K562 (cell line): ENCODE measurements around the gene IRX1. TPM values are rescaled to one million over a fixed set of nuclear protein-coding genes. Genes with fewer than 3 reads are reported as not detected.

Experiments used
- ATAC-seq: fragments of 200-7000 bp; cut with Tn5 transposase; 3 replicates; pipeline ENCODE4 v1.9.1; 2020; ENCODE audit warnings: moderate library complexity
- BruUV-seq: library from RNA; stranded (reverse); fragments of 400-500 nt; replicated peaks from 2 replicates; lab custom pipeline; 2021; lab: Mats Ljungman, UMichigan
- CTCF ChIA-PET: fragments of 300-600 bp; formaldehyde crosslinking; extraction: SDS; loops from one replicate; lab custom pipeline; 2021; ENCODE audit warnings: low intra/inter-chr PET ratio; lab: Yijun Ruan, JAX
- POLR2A ChIA-PET: fragments of 300-600, 350-650 bp; sonication (Branson Sonifier 250); formaldehyde crosslinking; extraction: SDS; loops from one replicate; lab custom pipeline; 2021; ENCODE audit warnings: antibody characterized with exemption, inconsistent platforms; lab: Yijun Ruan, JAX
- DNase-seq, 4 experiments: peaks; one replicate each; pipeline versions ENCODE4 v3.0.0 to v3.0.0-alpha.2; 2011 to 2018; ENCODE audit warnings: low spot score in 3 of 4, mixed read lengths in 3 of 4; ENCODE audit errors: extremely low read depth in 1 of 4
- FAIRE-seq: peaks from 2 replicates; lab custom pipeline; 2011; peaks lifted over from hg19 to GRCh38; lab: Jason Lieb, UNC
- H2AFZ ChIP-seq: 2 replicates; pipeline ENCODE4 v1.6.0; 2011; ENCODE audit warnings: low read depth, low read length, control low read depth, inconsistent platforms
- H3K27ac ChIP-seq: fragments of 200-600 bp; 3 replicates; pipeline ENCODE4 v1.8.0; 2011; ENCODE audit warnings: low read depth, mild to moderate bottlenecking, control low read depth, inconsistent platforms, low read length, moderate library complexity, mixed read lengths; ENCODE audit errors: extremely low read depth
- H3K27me3 ChIP-seq, 2 experiments: fragments of 300-600 bp in 1 of 2; 2 replicates in 1 of 2; 3 replicates in 1 of 2; pipeline versions ENCODE4 v1.6.0 to v1.8.0; 2011; ENCODE audit warnings: inconsistent platforms in 2 of 2, low read length in 2 of 2, mild to moderate bottlenecking in 1 of 2, mixed read lengths in 1 of 2, moderate library complexity in 1 of 2; ENCODE audit not compliant: control insufficient read depth in 2 of 2, insufficient read depth in 2 of 2
- H3K36me3 ChIP-seq: fragments of 300-600 bp; 3 replicates; pipeline ENCODE4 v1.8.0; 2011; ENCODE audit warnings: mild to moderate bottlenecking, low read length, inconsistent platforms; ENCODE audit not compliant: control insufficient read depth, insufficient read depth
- H3K4me1 ChIP-seq, 2 experiments: fragments of 200-600 bp in 1 of 2; replicated peaks in 1 of 2; 2 replicates in 1 of 2; 3 replicates in 1 of 2; pipeline versions ENCODE4 v1.5.1 to v1.8.0; 2011; ENCODE audit warnings: inconsistent platforms in 2 of 2, low read length in 2 of 2, mild to moderate bottlenecking in 1 of 2, mixed read lengths in 1 of 2, moderate library complexity in 1 of 2; ENCODE audit not compliant: control insufficient read depth in 2 of 2, insufficient read depth in 2 of 2
- H3K4me2 ChIP-seq: 2 replicates; pipeline ENCODE4 v1.6.1; 2011; ENCODE audit warnings: low read length, control low read depth, inconsistent platforms, mixed read lengths; ENCODE audit not compliant: insufficient read depth
- H3K4me3 ChIP-seq: fragments of 200-600 bp; sonication (generic), shearing (Covaris generic); 2 replicates; pipeline ENCODE4 v1.5.1; 2016; ENCODE audit warnings: control low read depth, inconsistent platforms
- H3K79me2 ChIP-seq: fragments of 200-600 bp; 3 replicates; pipeline ENCODE4 v1.8.0; 2011; ENCODE audit warnings: low read length, inconsistent platforms; ENCODE audit not compliant: control insufficient read depth, insufficient read depth
- H3K9ac ChIP-seq, 2 experiments: 2 replicates each; pipeline versions ENCODE4 v1.6.0 to v1.6.1; 2011; ENCODE audit warnings: low read depth in 2 of 2, low read length in 2 of 2, control low read depth in 1 of 2, inconsistent platforms in 1 of 2, mild to moderate bottlenecking in 1 of 2, mixed read lengths in 1 of 2; ENCODE audit not compliant: insufficient read depth in 1 of 2
- H3K9me1 ChIP-seq: one replicate; pipeline ENCODE4 v1.6.0; 2011; ENCODE audit warnings: inconsistent platforms, mild to moderate bottlenecking, low read length, moderate library complexity; ENCODE audit not compliant: control insufficient read depth, insufficient read depth
- H3K9me3 ChIP-seq: replicated peaks from 2 replicates; pipeline ENCODE4 v1.5.1; 2011; ENCODE audit warnings: low read depth, low read length, inconsistent platforms; ENCODE audit not compliant: control insufficient read depth, insufficient read depth
- H4K20me1 ChIP-seq: replicated peaks from 2 replicates; pipeline ENCODE4 v1.6.1; 2011; ENCODE audit warnings: low read length, inconsistent platforms, mixed read lengths; ENCODE audit not compliant: control insufficient read depth, insufficient read depth
- AFF4 ChIP-seq: sonication (generic); formaldehyde crosslinking; IDR thresholded peaks from 2 replicates; pipeline ENCODE4 v1.8.0; 2023; ENCODE audit warnings: mild to moderate bottlenecking, missing genetic modification reagents
- CBX5 ChIP-seq: IDR thresholded peaks from 2 replicates; pipeline ENCODE4 v1.6.1; 2014; ENCODE audit warnings: low read depth, borderline replicate concordance
- CEBPG ChIP-seq, 3 experiments: fragments of 200-800 bp in 1 of 3; sonication (Bioruptor generic) in 1 of 3; sonication (generic) in 1 of 3; formaldehyde crosslinking in 1 of 3; IDR thresholded peaks in 2 of 3; conservative IDR thresholded peaks in 1 of 3; 2 replicates each; pipeline versions ENCODE4 v1.6.1 to v1.8.0; 2016 to 2022; ENCODE audit warnings: missing compliant biosample characterization in 2 of 3, missing genetic modification characterization in 2 of 3, mild to moderate bottlenecking in 1 of 3, missing genetic modification reagents in 1 of 3
- EP300 ChIP-seq: IDR thresholded peaks from 2 replicates; pipeline ENCODE4 v1.6.1; 2012; ENCODE audit warnings: low read length, improper control_type of control experiment
- GATA2 ChIP-seq: sonication (generic); formaldehyde crosslinking; IDR thresholded peaks from 2 replicates; pipeline ENCODE4 v1.4.0; 2020; ENCODE audit warnings: mild to moderate bottlenecking, missing genetic modification reagents
- GATAD2B ChIP-seq: fragments of 450-650 bp; IDR thresholded peaks from 2 replicates; pipeline ENCODE4 v1.6.1; 2017; ENCODE audit warnings: mild to moderate bottlenecking, borderline replicate concordance
- NR0B1 ChIP-seq: fragments of 450-650 bp; IDR thresholded peaks from one replicate; pipeline ENCODE4 v1.6.1; 2018; ENCODE audit warnings: mild to moderate bottlenecking, moderate library complexity; ENCODE audit not compliant: partially characterized antibody
- NR2F6 ChIP-seq: fragments of 450-650 bp; formaldehyde crosslinking; IDR thresholded peaks from 2 replicates; pipeline ENCODE4 v1.4.0; 2020; ENCODE audit warnings: mild to moderate bottlenecking
- ZFP30 ChIP-seq: fragments of 250-450 bp; sonication (Bioruptor Pico); IDR thresholded peaks from 2 replicates; pipeline ENCODE4 v1.8.0; 2022; ENCODE audit warnings: moderate library complexity, mild to moderate bottlenecking, inconsistent platforms, borderline replicate concordance
- ZNF311 ChIP-seq: fragments of 250-450 bp; sonication (Bioruptor Pico); IDR thresholded peaks from 2 replicates; pipeline ENCODE4 v1.4.0; 2020; ENCODE audit warnings: mild to moderate bottlenecking, moderate library complexity
- WGBS: fragments of 100-300 bp; shearing (Covaris generic); methylation state at CpG from one replicate; pipeline ENCODE4 v1.1.6; 2016; ENCODE audit warnings: low coverage, mixed read lengths; ENCODE audit not compliant: insufficient coverage; ENCODE audit errors: missing lambda C conversion rate; 5-methylcytosine and 5-hydroxymethylcytosine counted together
- in situ Hi-C: fragments of 300-500 bp; cut with MboI; formaldehyde crosslinking; loops from 4 replicates; pipeline ENCODE4 v1.15.0; 2018; ENCODE audit warnings: inconsistent platforms, mixed read lengths
- intact Hi-C: fragments of 100-400 bp; cut with micrococcal nuclease; formaldehyde crosslinking; loops from 2 replicates; pipeline ENCODE4 v1.14.2; 2022
- polyA plus RNA-seq, 8 experiments: library from polyadenylated mRNA; depleted of rRNA in 4 of 8; stranded (reverse) in 5 of 8; unstranded in 3 of 8; fragments of >200 nt; fragmentation: Nextera tagmentation in 2 of 8; fragmentation: Illumina TruSeq in 1 of 8; extraction: Ambion mirVana in 2 of 8; extraction: Trizol in 1 of 8; gene quantifications; 2 replicates each; pipeline versions ENCODE4 v1.2.1 to v1.2.3, GENCODE V29; 2011 to 2014; ENCODE audit warnings: inconsistent platforms in 1 of 8, missing spikeins in 1 of 8
- total RNA-seq, 7 experiments: library from RNA; depleted of rRNA in 6 of 7; stranded (reverse); fragments of >200 nt in 6 of 7; fragmentation: Illumina TruSeq in 2 of 7; extraction: Trizol in 2 of 7; gene quantifications; 2 replicates each; pipeline versions ENCODE4 v1.2.1 to v1.2.3, GENCODE V29; 2011 to 2021; ENCODE audit warnings: low replicate concordance in 1 of 7
- TF ChIP-seq, protein P1 (sequence below), 2 experiments: fragments of 450-650 bp; IDR thresholded peaks; 2 replicates each; pipeline ENCODE4 v1.6.1; 2018; ENCODE audit warnings: mild to moderate bottlenecking in 2 of 2, low read depth in 1 of 2; ENCODE audit not compliant: partially characterized antibody in 2 of 2

IRX1 gene
- total and polyA plus RNA-seq, 9 of the 15 experiments (the other 6 are each of a cell fraction or from before 2014, with no cell fraction given), result not detected

DNA sequence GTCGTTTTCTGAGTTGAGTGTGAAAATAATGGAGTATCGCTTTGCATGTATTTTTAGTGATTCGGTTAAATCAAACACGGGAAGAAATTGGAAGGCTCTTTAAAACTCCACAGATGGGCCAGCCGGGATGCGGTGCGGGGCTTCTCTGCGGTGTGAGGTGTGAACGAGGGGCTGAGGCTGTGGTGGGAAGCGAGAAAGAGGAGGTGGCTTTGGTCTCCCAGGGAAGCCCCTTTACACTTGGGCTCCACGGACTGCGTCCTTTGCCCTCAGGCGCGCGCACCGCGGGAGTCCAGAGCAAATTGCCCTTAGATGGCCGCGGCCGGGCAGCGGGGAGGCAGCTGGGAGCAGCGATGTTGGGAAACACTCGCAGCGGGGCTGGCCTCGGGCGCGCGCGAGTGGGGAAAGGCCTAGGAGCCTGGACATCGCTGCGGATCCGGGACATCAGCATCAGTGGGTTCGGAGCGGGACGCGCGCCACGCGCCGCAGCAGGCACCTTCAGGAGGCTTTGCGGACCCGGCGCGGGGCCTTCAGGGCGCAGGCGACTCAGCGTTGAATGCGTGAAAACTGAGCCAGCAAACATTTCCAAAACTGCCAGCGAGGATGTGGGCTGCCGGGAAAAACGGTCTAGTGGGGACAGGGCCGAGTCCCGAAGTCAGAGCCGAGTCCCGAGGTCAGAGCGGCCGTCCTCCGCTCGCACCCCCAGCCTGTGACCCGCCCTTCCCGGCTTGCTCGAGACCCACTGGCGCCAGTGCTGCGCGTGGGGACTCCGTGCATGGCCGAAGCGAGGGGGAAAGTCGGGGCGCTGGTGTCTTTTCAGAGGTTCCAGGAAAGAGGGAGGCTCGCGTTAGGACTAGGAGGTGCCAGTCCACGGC lies 6.5 kb downstream of the IRX1 start:
- ChIA-PET CTCF (no interaction called here), POLR2A (interaction anchor here (0.6 kb wide), 2 partner anchors 790 to 961 kb away, joined by 3 to 4 read pairs; no protein-coding TSS in a partner anchor)
- H3K9me1 ChIP-seq, result no peaks in the 10 kb centered on the region
- 25% methylated on average over 57 of the region's 73 CpGs for WGBS
- no peaks in the 10 kb centered on the region for H3K36me3 ChIP-seq
- in situ Hi-C loops (no loop called here), intact Hi-C loops (no loop called here)
- no peak overlapping the region for H3K9ac ChIP-seq
- no peaks in the 10 kb centered on the region for H3K79me2 ChIP-seq
- H3K4me2 ChIP-seq, result no peak overlapping the region
- FAIRE-seq (no peak), DNase-seq (no peak), ATAC-seq (no peak)
- H3K4me1 ChIP-seq, result peaks cover 0 to 27% of the 10 kb centered on the region in 2 experiments; a peak in 2 of 5 replicates
- no peak overlapping the region for H2AFZ ChIP-seq
- 0 out of 2 replicates have a peak, but pooled peaks cover 4% of the 10 kb centered on the region for H4K20me1 ChIP-seq
- peaks cover 22 to 81% of the 10 kb centered on the region in 2 experiments; a peak in 4 of 5 replicates for H3K27me3 ChIP-seq
- H3K27ac ChIP-seq, result no peak overlapping the region
- no TSS peak for BruUV-seq
- H3K9me3 ChIP-seq, result no peaks in the 10 kb centered on the region
- no peak overlapping the region for H3K4me3 ChIP-seq
- no peak for TF ChIP-seq CEBPG (CRISPR knock-in tag; IDR thresholded peaks at IDR 0.05)
- TF ChIP-seq CEBPG (tag; conservative IDR thresholded peaks at IDR 0.05 in 1 of 2, IDR thresholded peaks at IDR 0.05 in 1 of 2), result no peak
- no peak for TF ChIP-seq NR0B1
- TF ChIP-seq ZNF311 (CRISPR knock-in tag), result no peak
- TF ChIP-seq, protein P1, sequence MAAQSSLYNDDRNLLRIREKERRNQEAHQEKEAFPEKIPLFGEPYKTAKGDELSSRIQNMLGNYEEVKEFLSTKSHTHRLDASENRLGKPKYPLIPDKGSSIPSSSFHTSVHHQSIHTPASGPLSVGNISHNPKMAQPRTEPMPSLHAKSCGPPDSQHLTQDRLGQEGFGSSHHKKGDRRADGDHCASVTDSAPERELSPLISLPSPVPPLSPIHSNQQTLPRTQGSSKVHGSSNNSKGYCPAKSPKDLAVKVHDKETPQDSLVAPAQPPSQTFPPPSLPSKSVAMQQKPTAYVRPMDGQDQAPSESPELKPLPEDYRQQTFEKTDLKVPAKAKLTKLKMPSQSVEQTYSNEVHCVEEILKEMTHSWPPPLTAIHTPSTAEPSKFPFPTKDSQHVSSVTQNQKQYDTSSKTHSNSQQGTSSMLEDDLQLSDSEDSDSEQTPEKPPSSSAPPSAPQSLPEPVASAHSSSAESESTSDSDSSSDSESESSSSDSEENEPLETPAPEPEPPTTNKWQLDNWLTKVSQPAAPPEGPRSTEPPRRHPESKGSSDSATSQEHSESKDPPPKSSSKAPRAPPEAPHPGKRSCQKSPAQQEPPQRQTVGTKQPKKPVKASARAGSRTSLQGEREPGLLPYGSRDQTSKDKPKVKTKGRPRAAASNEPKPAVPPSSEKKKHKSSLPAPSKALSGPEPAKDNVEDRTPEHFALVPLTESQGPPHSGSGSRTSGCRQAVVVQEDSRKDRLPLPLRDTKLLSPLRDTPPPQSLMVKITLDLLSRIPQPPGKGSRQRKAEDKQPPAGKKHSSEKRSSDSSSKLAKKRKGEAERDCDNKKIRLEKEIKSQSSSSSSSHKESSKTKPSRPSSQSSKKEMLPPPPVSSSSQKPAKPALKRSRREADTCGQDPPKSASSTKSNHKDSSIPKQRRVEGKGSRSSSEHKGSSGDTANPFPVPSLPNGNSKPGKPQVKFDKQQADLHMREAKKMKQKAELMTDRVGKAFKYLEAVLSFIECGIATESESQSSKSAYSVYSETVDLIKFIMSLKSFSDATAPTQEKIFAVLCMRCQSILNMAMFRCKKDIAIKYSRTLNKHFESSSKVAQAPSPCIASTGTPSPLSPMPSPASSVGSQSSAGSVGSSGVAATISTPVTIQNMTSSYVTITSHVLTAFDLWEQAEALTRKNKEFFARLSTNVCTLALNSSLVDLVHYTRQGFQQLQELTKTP (IDR thresholded peaks at IDR 0.05; ENCODE audit: low read depth in 1 of 2, partially characterized antibody in 2 of 2), result no peak
- no peak for TF ChIP-seq AFF4 (CRISPR knock-in tag)
- no peak for TF ChIP-seq GATA2
- TF ChIP-seq EP300, result no peak
- no peak for TF ChIP-seq CBX5
- TF ChIP-seq GATAD2B, result no peak
- TF ChIP-seq ZFP30 (CRISPR knock-in tag), result no peak
- no peak for TF ChIP-seq NR2F6 (CRISPR knock-in tag)
